ENCODE results near the gene PSAT1.

- TF ChIP-seq CTCF (conservative IDR thresholded peaks at IDR 0.05; ENCODE audit: low read depth in 2 of 2) (no peak), EZH2 (IDR thresholded peaks at IDR 0.05; ENCODE audit: low read depth, unreplicated experiment) (no peak), EZH2phosphoT487 (IDR thresholded peaks at IDR 0.05; ENCODE audit: unreplicated experiment) (no peak)
These were observed 18.1 kb upstream of the PSAT1 start for GRCh38 chr9:78278801-78279200.
